GM19463 (cell line): ENCODE data around the gene TGM5.

Source experiments
- ATAC-seq: cut with Tn5 transposase; IDR thresholded peaks from one replicate; pipeline ENCODE4 v1.9.1; 2021; ENCODE audit warnings: mild to moderate bottlenecking, moderate library complexity; ENCODE audit not compliant: unreplicated experiment

TGM5 gene

DNA sequence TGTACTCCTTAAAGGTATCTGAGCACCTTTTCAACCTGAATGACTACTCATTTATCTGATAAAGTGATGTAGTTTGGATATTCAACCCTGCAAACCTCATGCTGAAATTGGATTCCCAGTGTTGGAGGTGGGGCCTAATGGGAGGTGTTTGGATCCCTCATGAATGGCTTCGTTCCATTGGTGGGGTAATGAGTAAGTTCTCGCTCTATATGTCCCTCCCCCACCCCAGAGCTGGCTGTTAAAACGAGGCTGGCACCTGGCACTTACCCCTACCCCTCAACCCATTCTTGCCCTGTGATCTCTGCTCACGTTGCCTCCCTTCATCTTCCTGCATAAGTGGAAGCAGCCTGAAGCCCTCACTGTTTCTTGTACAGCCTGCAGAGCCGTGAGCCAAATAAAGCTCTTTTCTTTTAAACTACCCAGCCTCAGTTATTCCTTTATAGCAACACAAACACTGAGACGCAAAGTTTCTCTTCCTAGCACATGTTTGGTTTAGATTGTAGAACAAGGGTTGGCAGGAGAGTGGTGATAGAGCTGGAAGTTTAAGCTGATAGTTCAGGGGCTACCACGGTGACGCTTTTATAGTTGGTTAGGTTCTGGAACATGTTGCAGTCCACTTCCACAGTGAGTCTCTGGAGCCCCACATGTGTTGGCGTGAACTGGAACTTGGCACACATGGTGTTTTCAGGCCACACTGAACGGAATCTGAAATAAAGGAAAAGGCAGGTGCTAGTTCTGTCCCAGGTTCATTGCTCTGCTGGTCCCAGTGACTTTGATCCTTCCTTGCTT, 69.8 kb downstream of the TGM5 start:
- ATAC-seq: no peak

GRCh38 chr15:43194795-43195194, 71.9 kb downstream of the TGM5 start:
- no peak for ATAC-seq

- no peak for ATAC-seq
Observed at GRCh38 chr15:43193710-43194109, 73.0 kb downstream of the TGM5 start.

GRCh38 chr15:43190178-43190577, 76.5 kb downstream of the TGM5 start:
- no peak for ATAC-seq

GRCh38 chr15:43189296-43189695, 77.4 kb downstream of the TGM5 start:
- no peak for ATAC-seq

DNA sequence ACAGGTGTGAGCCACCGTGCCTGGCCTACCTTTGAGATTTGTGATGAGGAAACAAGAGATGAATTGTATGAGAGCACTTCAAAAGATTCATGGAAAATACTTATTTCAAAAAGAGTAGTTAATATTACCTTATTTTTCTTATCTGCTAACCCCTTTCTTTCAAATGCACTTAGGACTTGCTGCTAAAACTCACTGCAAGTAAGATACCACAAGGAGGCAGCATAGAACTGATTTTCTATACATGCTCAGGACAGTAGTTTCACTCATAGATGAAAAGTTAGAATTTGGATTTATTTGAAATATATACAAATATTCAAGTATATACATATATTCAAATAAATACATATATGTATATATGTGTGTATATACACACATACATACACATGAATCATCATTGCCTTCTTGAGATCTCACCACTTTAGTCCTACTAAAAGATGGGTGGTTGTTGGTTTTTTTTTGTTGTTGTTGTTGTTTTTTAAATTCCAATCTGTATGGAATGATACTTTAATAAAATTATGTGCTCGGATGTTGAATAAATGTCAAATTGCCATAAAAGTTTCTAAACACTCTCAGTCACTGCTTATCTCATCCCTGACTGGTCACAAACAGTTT, 79.1 kb downstream of the TGM5 start:
- ATAC-seq: no peak

DNA sequence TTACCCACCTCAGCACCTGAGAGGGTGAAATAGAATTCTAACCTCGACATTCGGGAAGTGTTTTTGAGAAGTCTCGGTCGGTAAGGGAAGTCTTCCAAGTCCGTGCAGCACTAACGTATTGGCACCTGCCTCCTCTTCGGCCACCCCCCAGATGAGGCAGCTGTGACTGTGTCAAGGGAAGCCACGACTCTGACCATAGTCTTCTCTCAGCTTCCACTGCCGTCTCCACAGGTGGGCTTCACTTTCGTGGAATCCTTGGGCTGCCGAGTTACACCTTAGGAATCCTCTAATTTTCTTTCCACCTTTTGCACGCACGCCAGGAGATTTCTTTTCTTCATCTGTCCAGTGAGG, 80.8 kb downstream of the TGM5 start:
- peak; percentile 29 for ATAC-seq

DNA sequence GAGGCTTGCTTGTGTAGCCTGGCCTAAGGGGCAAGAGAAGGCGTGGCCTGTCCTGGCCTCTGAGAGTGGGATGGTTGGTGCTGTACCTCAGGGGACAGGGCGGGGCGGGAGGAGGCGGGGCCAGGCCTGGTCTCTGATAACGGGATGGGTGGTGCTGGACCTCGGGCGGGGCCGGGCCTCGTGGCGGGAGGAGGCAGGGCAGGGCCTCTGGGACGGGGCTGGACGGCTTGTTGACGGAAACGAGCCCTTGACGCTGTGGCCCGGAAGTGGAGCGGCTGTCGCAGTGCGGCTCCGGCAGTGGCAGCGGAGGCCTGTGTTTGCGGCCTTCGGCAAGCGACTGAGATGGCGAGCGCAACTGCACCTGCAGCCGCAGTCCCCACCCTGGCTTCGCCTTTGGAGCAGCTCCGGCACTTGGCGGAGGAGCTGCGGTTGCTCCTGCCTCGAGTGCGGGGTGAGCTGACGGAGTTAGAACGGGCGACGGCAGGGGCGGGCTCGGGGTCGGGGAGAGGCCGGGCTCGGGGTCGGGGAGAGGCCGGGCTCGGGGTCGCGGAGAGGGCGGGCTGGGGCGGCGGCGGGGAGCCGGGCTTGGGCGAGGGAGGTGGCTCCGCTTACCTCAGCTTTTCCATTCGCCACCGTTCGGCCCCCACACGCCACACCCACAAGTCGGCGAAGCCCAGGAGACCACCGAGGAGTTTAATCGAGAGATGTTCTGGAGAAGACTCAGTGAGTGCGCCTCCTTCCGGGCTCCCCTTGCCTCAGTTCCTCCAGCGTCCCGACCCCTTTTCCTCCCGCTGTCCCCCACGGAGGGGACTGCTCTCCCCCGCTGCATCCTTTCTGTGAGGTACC, 81.3 kb downstream of the TGM5 start, which contains the start of gene CCNDBP1:
Gene CCNDBP1 (plus strand): TSS at position 247 of the 846 bp plus-strand sequence. CDS start 96 bp downstream, at position 343.
- peak; percentile 93 for ATAC-seq

- ATAC-seq: no peak
Observed at GRCh38 chr15:43184407-43185124, 82.2 kb downstream of the TGM5 start.

DNA sequence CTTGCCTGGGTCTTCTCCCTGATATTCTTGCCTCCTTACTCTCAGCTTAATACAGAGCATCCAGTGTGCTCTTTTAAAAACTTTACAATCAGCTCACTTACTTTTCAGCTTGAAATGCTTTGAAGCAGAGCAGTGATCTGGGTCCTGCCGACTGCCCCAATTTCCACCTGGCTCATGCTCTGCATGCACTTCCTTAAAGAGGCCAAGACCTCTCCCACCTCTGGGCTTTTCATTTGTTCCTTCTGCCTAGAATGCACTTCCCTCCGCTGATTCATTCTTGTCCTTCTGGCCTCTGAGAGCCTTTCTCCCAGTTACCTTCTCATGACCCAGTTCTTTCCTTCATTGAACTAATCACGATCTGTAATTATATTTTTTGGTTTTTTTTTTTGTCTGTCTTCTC, 83.5 kb downstream of the TGM5 start:
- no peak for ATAC-seq
